CD4-positive, alpha-beta T cell treated with Interleukin-4 for 4 hours (primary cell): ENCODE data around the gene IL31RA.
"Not testable (repeated sequence)": the region's sequence is repeated elsewhere in the genome, so short reads cannot be mapped to it uniquely, and the experiment has no call there.

Experiments used
- DNase-seq: peaks from one replicate; pipeline ENCODE4 v3.0.0-alpha.2; 2020

Gene IL31RA

GRCh38 chr5:55927861-55928655 is 76.9 kb downstream of the IL31RA start:
- DNase-seq = no peak

GRCh38 chr5:55929020-55929799 is 78.1 kb downstream of the IL31RA start:
- DNase-seq = no peak

GRCh38 chr5:55932700-55933099 is 81.5 kb downstream of the IL31RA start:
- no peak for DNase-seq

- DNase-seq = no peak
Measured at GRCh38 chr5:55933377-55934114, 82.4 kb downstream of the IL31RA start.

- no peak for DNase-seq
Measured at GRCh38 chr5:55934115-55934613, 83.0 kb downstream of the IL31RA start.

- DNase-seq = no peak
Measured at GRCh38 chr5:55934720-55935119, 83.6 kb downstream of the IL31RA start.

GRCh38 chr5:55935371-55935770 is 84.2 kb downstream of the IL31RA start:
- DNase-seq = no peak

GRCh38 chr5:55936100-55936693 is 85.0 kb downstream of the IL31RA start:
- DNase-seq = peak; percentile 66

GRCh38 chr5:55937598-55937997 is 86.4 kb downstream of the IL31RA start:
- DNase-seq = not testable (repeated sequence)

GRCh38 chr5:55941154-55941553 is 90.0 kb downstream of the IL31RA start:
- not testable (repeated sequence) for DNase-seq

- DNase-seq = no peak
Measured at GRCh38 chr5:55959208-55959607, 108.1 kb downstream of the IL31RA start.

- no peak for DNase-seq
Measured at GRCh38 chr5:55960779-55961178, 109.6 kb downstream of the IL31RA start.

GRCh38 chr5:55965525-55965924 is 114.4 kb downstream of the IL31RA start:
- no peak for DNase-seq

- DNase-seq = no peak
Measured at GRCh38 chr5:55966284-55966683, 115.1 kb downstream of the IL31RA start.

- no peak for DNase-seq
Measured at GRCh38 chr5:55969956-55970355, 118.8 kb downstream of the IL31RA start.
